Transverse colon (tissue), 4 donors: Measurements from ENCODE around the gene FNDC1. TPM values are rescaled to one million over a fixed set of nuclear protein-coding genes. Genes with fewer than 3 reads are reported as not detected.

Source experiments
- DNase-seq: peaks from one replicate; pipeline ENCODE4 v3.0.0-alpha.2; 2019
- H3K27ac ChIP-seq, 4 donors: fragments of 200-600 bp; sonication (generic); 2 replicates each; pipeline ENCODE4 v1.5.1; 2016 to 2018; ENCODE audit warnings: inconsistent platforms in 4 of 4
- H3K27me3 ChIP-seq: fragments of 200-600 bp; sonication (generic); 2 replicates; pipeline ENCODE4 v1.5.1; 2017; ENCODE audit warnings: inconsistent platforms
- H3K36me3 ChIP-seq, 4 donors: fragments of 200-600 bp; sonication (generic); 2 replicates each; pipeline ENCODE4 v1.5.1; 2017 to 2019; ENCODE audit warnings: inconsistent platforms in 4 of 4
- H3K4me1 ChIP-seq, 4 donors: fragments of 200-600 bp; sonication (generic); 2 replicates each; pipeline ENCODE4 v1.5.1; 2017 to 2020; ENCODE audit warnings: inconsistent platforms in 4 of 4
- H3K4me3 ChIP-seq, 4 donors: fragments of 200-600 bp; sonication (generic); 1 replicate in 1 of 4; 2 replicates in 3 of 4; pipeline versions ENCODE4 v1.5.1 to v1.6.1; 2017 to 2019; ENCODE audit warnings: inconsistent platforms in 4 of 4
- H3K9me3 ChIP-seq, 2 donors: fragments of 200-600 bp; sonication (generic); 2 replicates each; pipeline ENCODE4 v1.5.1; 2017 to 2019; ENCODE audit warnings: inconsistent platforms in 2 of 2
- EP300 ChIP-seq: sonication (generic); formaldehyde crosslinking; IDR thresholded peaks from one replicate; pipeline ENCODE4 v1.6.1; 2017; ENCODE audit warnings: antibody characterized with exemption, low read depth
- POLR2A ChIP-seq: fragments of 450-650 bp; IDR thresholded peaks from one replicate; pipeline ENCODE4 v1.6.1; 2016; ENCODE audit warnings: antibody characterized with exemption, mild to moderate bottlenecking, moderate library complexity
- POLR2AphosphoS5 ChIP-seq, 3 donors: sonication (generic); formaldehyde crosslinking; IDR thresholded peaks; one replicate each; pipeline ENCODE4 v1.6.1; 2016; ENCODE audit warnings: antibody characterized with exemption in 3 of 3
- WGBS, 2 donors: methylation state at CpG; one replicate each; pipeline ENCODE4 v1.1.5; 2018; ENCODE audit warnings: low coverage in 1 of 2; 5-methylcytosine and 5-hydroxymethylcytosine counted together
- in situ Hi-C, 4 donors: fragments of 200-750 bp; cut with MboI; loops; one replicate each; pipeline versions ENCODE4 v1.15.0 to v1.15.1; 2017; ENCODE audit warnings: low sequenced_read_pairs in 3 of 4, low pct_ligation_motif_present in 1 of 4, low pct_unique_long_range_greater_than_20kb in 1 of 4
- intact Hi-C: fragments of 100-400 bp; cut with DNase I; formaldehyde crosslinking; loops from one replicate; pipeline ENCODE4 v1.15.1; 2023; ENCODE audit warnings: low total_unique reads
- total RNA-seq, 4 donors: library from RNA; depleted of rRNA; stranded (reverse); fragments of >200 nt; gene quantifications; one replicate each; pipeline ENCODE4 v1.1.0, GENCODE V29; 2016
- TF ChIP-seq, protein P1 (sequence below), 5 experiments: fragments of 200-600 bp in 3 of 5; fragments of 450-650 bp in 2 of 5; sonication (generic) in 3 of 5; IDR thresholded peaks; 1 replicate in 2 of 5; 2 replicates in 3 of 5; pipeline ENCODE4 v1.5.1; 2016 to 2017; ENCODE audit warnings: antibody characterized with exemption in 5 of 5, inconsistent platforms in 3 of 5, mild to moderate bottlenecking in 2 of 5, moderate library complexity in 1 of 5

FNDC1 gene
- total RNA-seq, 4 donors from 2014 or later, result 0.64 to 14.2 (median 2.4) TPM

DNA sequence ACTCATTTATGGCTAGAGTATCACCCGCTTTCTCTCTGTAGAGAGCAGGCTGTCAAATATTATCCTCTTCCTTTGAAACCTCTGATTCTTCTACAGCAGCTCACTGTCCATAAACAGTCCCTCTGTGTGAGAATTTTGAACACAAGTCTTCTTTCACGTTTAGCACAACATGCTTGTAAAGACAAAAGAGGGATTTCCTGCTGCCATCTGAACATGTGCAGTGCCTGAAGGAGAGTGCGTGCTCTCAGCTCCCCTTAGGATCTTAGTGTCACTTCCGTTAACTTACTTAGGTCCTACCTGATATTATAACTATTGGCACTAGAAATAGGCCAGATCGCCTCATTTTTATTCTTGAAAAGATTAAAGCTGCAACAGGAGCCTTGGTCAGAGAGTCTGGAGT is 50.9 kb downstream of the FNDC1 start:
- TF ChIP-seq POLR2AphosphoS5 (IDR thresholded peaks at IDR 0.05) (no peak), EP300 (no peak), POLR2A (no peak)
- TF ChIP-seq, protein P1, sequence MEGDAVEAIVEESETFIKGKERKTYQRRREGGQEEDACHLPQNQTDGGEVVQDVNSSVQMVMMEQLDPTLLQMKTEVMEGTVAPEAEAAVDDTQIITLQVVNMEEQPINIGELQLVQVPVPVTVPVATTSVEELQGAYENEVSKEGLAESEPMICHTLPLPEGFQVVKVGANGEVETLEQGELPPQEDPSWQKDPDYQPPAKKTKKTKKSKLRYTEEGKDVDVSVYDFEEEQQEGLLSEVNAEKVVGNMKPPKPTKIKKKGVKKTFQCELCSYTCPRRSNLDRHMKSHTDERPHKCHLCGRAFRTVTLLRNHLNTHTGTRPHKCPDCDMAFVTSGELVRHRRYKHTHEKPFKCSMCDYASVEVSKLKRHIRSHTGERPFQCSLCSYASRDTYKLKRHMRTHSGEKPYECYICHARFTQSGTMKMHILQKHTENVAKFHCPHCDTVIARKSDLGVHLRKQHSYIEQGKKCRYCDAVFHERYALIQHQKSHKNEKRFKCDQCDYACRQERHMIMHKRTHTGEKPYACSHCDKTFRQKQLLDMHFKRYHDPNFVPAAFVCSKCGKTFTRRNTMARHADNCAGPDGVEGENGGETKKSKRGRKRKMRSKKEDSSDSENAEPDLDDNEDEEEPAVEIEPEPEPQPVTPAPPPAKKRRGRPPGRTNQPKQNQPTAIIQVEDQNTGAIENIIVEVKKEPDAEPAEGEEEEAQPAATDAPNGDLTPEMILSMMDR (IDR thresholded peaks at IDR 0.05), result no peak
- in situ Hi-C loops, result no loop called here
- no peaks in the 10 kb centered on the region for H3K9me3 ChIP-seq
- no peaks in the 10 kb centered on the region for H3K4me1 ChIP-seq
- no peak overlapping the region for H3K27ac ChIP-seq
- intact Hi-C loops, result no loop called here
- WGBS, 2 donors, result 54 to 67% methylated on average over 2 to 5 of the region's 5 CpGs
- no peak for DNase-seq
- no peaks in the 10 kb centered on the region for H3K27me3 ChIP-seq
- no peak overlapping the region for H3K4me3 ChIP-seq
- no peaks in the 10 kb centered on the region for H3K36me3 ChIP-seq

DNA sequence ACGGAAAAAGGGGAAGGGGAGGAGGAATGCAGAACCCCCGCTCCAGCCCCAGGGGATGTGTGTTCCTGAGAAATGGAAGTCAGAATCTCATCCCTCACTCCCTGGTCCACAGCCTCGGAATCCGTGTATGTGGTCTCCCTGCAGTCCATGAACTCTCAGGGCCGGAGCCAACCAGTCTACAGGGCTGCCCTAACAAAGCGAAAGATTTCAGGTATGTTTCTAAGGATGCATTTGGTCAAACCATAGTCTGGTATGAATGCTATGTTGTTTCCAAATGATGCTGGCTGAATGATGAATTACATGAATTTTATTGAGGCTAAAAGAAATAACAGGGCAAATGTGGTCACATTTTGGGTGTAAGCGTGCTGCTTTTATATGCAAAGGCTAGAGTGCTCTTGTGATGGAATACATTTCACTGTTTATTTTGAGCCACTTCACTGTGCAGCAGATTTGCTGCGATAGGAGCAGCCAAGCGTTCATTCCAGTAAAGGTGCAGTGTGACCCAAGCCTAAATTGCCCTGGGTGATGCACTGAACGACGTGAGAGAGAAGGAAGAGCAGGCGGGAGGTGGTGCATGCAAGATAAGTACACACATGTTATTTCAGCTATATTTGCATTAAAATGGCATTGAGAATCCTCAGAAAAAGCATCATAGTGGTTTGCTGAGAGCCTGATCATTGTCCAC is 52.4 kb downstream of the FNDC1 start:
- no peaks in the 10 kb centered on the region for H3K9me3 ChIP-seq
- in situ Hi-C loops, result no loop called here
- WGBS, 2 donors, result 70 to 76% methylated on average over 6 to 12 of the region's 12 CpGs

DNA sequence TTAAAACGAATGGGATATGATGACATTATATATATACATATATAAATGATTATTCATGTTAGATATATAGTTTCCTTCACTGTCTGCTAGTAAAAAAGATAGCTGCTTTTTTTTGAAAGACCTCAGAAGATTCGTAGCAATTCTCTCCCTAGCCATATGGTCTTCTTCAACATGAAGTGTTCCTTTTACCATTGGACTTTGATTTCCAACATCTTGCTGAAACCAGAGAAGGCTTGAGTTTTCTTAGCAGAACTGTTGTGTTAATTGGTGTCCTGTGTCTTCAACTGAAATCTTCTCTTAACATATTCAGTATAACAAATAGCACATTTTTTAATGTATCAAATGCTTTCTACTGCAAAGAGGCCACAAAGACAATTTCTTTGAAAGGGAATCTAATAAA is 55.3 kb downstream of the FNDC1 start:
- Histone ChIP-seq H3K4me3 (no peak overlapping the region), H3K9me3 (no peaks in the 10 kb centered on the region), H3K27ac (no peak overlapping the region), H3K4me1 (no peaks in the 10 kb centered on the region), H3K27me3 (peaks cover 4% of the 10 kb centered on the region), H3K36me3 (no peaks in the 10 kb centered on the region)
- no peak for DNase-seq
- 39 to 56% methylated on average over 2 of the region's 2 CpGs for WGBS, 2 donors
- intact Hi-C loops, result no loop called here
- TF ChIP-seq EP300 (no peak), POLR2A (no peak), POLR2AphosphoS5 (IDR thresholded peaks at IDR 0.05) (no peak)
- TF ChIP-seq, protein P1 (IDR thresholded peaks at IDR 0.05), result no peak
- in situ Hi-C loops, result no loop called here

More for the DNA sequence above, 52.4 kb downstream of the FNDC1 start:
- no peak overlapping the region for H3K27ac ChIP-seq
- intact Hi-C loops, result no loop called here
- no peak for DNase-seq
- no peaks in the 10 kb centered on the region for H3K36me3 ChIP-seq
- no peak overlapping the region for H3K4me3 ChIP-seq
- no peak for TF ChIP-seq EP300
- TF ChIP-seq POLR2AphosphoS5 (IDR thresholded peaks at IDR 0.05), result no peak
- no peak for TF ChIP-seq POLR2A
- TF ChIP-seq, protein P1 (IDR thresholded peaks at IDR 0.05), result no peak
- no peaks in the 10 kb centered on the region for H3K4me1 ChIP-seq
- H3K27me3 ChIP-seq, result peaks cover 4% of the 10 kb centered on the region

DNA sequence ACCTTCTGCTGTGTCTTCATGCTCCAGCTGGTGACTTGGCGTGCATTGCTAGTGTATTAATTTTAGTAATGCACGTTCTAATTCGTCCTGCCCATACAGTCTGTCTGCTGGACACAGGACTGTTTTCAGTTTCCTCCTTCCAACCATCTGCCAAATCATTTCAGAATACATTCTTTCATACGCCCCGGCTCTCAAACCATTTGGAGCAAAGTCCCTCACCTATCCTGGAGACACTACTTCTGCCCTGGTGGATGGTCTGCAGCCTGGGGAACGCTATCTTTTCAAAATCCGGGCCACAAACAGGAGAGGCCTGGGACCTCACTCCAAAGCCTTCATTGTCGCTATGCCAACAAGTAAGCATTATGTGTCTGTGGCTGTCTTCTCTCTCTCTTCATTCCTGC is 60.5 kb downstream of the FNDC1 start:
- TF ChIP-seq POLR2AphosphoS5 (IDR thresholded peaks at IDR 0.05) (no peak), EP300 (no peak), POLR2A (no peak)
- TF ChIP-seq, protein P1 (IDR thresholded peaks at IDR 0.05), result no peak
- Histone ChIP-seq H3K4me3 (no peak overlapping the region), H3K9me3 (no peaks in the 10 kb centered on the region), H3K4me1 (no peaks in the 10 kb centered on the region), H3K27me3 (peaks cover 23% of the 10 kb centered on the region), H3K27ac (no peak overlapping the region), H3K36me3 (no peaks in the 10 kb centered on the region)
- DNase-seq, result no peak
- 63 to 100% methylated on average over 2 to 8 of the region's 8 CpGs for WGBS, 2 donors
- in situ Hi-C loops, result no loop called here
- intact Hi-C loops, result no loop called here
